Mesodermal cell (in vitro differentiated cells): ENCODE results near the gene G6PC3.
"Not testable (repeated sequence)": the region's sequence is repeated elsewhere in the genome, so short reads cannot be mapped to it uniquely, and the experiment has no call there.

Experiments
- H3K27ac ChIP-seq: 2 replicates; pipeline ENCODE4 v1.7.0; 2013; ENCODE audit warnings: mild to moderate bottlenecking, low read depth, low read length, moderate library complexity; ENCODE audit not compliant: severe bottlenecking
- H3K36me3 ChIP-seq: 2 replicates; pipeline ENCODE4 v1.7.1; 2013; ENCODE audit warnings: mild to moderate bottlenecking, low read length, moderate library complexity; ENCODE audit not compliant: control insufficient read depth, insufficient read depth
- H3K4me1 ChIP-seq: one replicate; pipeline ENCODE4 v1.7.1; 2013; ENCODE audit warnings: mild to moderate bottlenecking, low read length; ENCODE audit not compliant: insufficient read depth, control insufficient read depth, poor library complexity, severe bottlenecking
- H3K4me3 ChIP-seq: 2 replicates; pipeline ENCODE4 v1.7.0; 2013; ENCODE audit warnings: low read length, control low read depth, mild to moderate bottlenecking; ENCODE audit not compliant: insufficient read depth, poor library complexity, severe bottlenecking; ENCODE audit errors: extremely low read depth
- H3K9me3 ChIP-seq: 2 replicates; pipeline ENCODE4 v1.7.1; 2013; ENCODE audit warnings: mild to moderate bottlenecking, low read length, moderate library complexity; ENCODE audit not compliant: control insufficient read depth
- WGBS, 2 experiments: methylation state at CpG; one replicate each; pipeline ENCODE4 v1.1.5; 2013; ENCODE audit warnings: missing lambda C conversion rate in 2 of 2; ENCODE audit not compliant: insufficient coverage in 2 of 2; 5-methylcytosine and 5-hydroxymethylcytosine counted together

G6PC3 gene

GRCh38 chr17:44037471-44037870, 33.1 kb upstream of the G6PC3 start:
- Histone ChIP-seq H3K27ac (no peak overlapping the region), H3K4me1 (peaks cover 3% of the 10 kb centered on the region), H3K4me3 (no peak overlapping the region), H3K36me3 (peaks cover 68% of the 10 kb centered on the region), H3K9me3 (no peaks in the 10 kb centered on the region)
- 100% methylated on average over 1 of the region's 2 CpGs for WGBS, 2 experiments

- Histone ChIP-seq H3K36me3 (peaks cover 60% of the 10 kb centered on the region), H3K27ac (no peak overlapping the region)
- 100% methylated on average over 2 of the region's 3 CpGs for WGBS, 2 experiments
Measured at GRCh38 chr17:44038604-44039011, 31.9 kb upstream of the G6PC3 start.

GRCh38 chr17:44039829-44040635, 30.5 kb upstream of the G6PC3 start:
- Histone ChIP-seq H3K36me3 (peaks cover 61% of the 10 kb centered on the region), H3K4me1 (peaks cover 13% of the 10 kb centered on the region), H3K27ac (no peak overlapping the region), H3K4me3 (no peak overlapping the region), H3K9me3 (no peaks in the 10 kb centered on the region)
- WGBS, 2 experiments, result 90 to 93% methylated on average over 2 to 3 of the region's 6 CpGs

More at GRCh38 chr17:44038604-44039011, 31.9 kb upstream of the G6PC3 start:
- H3K4me3 ChIP-seq, result no peak overlapping the region
- no peaks in the 10 kb centered on the region for H3K9me3 ChIP-seq
- peaks cover 7% of the 10 kb centered on the region for H3K4me1 ChIP-seq

GRCh38 chr17:44043272-44043696, 27.3 kb upstream of the G6PC3 start:
- H3K36me3 ChIP-seq, result peaks cover 49% of the 10 kb centered on the region
- peak overlapping the region; percentile 41 for H3K27ac ChIP-seq
- peaks cover 13% of the 10 kb centered on the region for H3K4me1 ChIP-seq
- 80 to 85% methylated on average over 2 to 3 of the region's 4 CpGs for WGBS, 2 experiments
- H3K9me3 ChIP-seq, result no peaks in the 10 kb centered on the region
- no peak overlapping the region for H3K4me3 ChIP-seq

GRCh38 chr17:44044071-44044470, 26.5 kb upstream of the G6PC3 start:
- WGBS, 2 experiments, result no CpG with 5 or more reads among the region's 1 CpG
- no peak overlapping the region for H3K27ac ChIP-seq

GRCh38 chr17:44045486-44045885, 25.0 kb upstream of the G6PC3 start:
- 80 to 100% methylated on average over 1 to 2 of the region's 4 CpGs for WGBS, 2 experiments
- Histone ChIP-seq H3K27ac (no peak overlapping the region), H3K36me3 (peaks cover 52% of the 10 kb centered on the region), H3K9me3 (no peaks in the 10 kb centered on the region), H3K4me3 (no peak overlapping the region), H3K4me1 (peaks cover 13% of the 10 kb centered on the region)

More at GRCh38 chr17:44044071-44044470, 26.5 kb upstream of the G6PC3 start:
- Histone ChIP-seq H3K9me3 (no peaks in the 10 kb centered on the region), H3K36me3 (peaks cover 49% of the 10 kb centered on the region), H3K4me1 (peaks cover 13% of the 10 kb centered on the region), H3K4me3 (no peak overlapping the region)

- 82 to 100% methylated on average over 1 to 3 of the region's 7 CpGs for WGBS, 2 experiments
- H3K27ac ChIP-seq, H3K4me3 ChIP-seq, H3K9me3 ChIP-seq: not testable (repeated sequence)
- Histone ChIP-seq H3K36me3 (peaks cover 59% of the 10 kb centered on the region), H3K4me1 (peaks cover 11% of the 10 kb centered on the region)
Measured at GRCh38 chr17:44046893-44047292, 23.6 kb upstream of the G6PC3 start.

- WGBS, 2 experiments, result 95 to 97% methylated on average over 5 to 7 of the region's 9 CpGs
- H3K27ac ChIP-seq, result no peak overlapping the region
- no peaks in the 10 kb centered on the region for H3K9me3 ChIP-seq
- no peaks in the 10 kb centered on the region for H3K4me1 ChIP-seq
- no peak overlapping the region for H3K4me3 ChIP-seq
- peaks cover 73% of the 10 kb centered on the region for H3K36me3 ChIP-seq
Measured at GRCh38 chr17:44049294-44050060, 21.1 kb upstream of the G6PC3 start.

GRCh38 chr17:44053125-44053872, 17.2 kb upstream of the G6PC3 start:
- no peaks in the 10 kb centered on the region for H3K9me3 ChIP-seq
- WGBS, 2 experiments, result 92 to 94% methylated on average over 2 to 3 of the region's 3 CpGs
- H3K4me3 ChIP-seq, result no peak overlapping the region
- H3K4me1 ChIP-seq, result no peaks in the 10 kb centered on the region
- H3K36me3 ChIP-seq, result peaks cover 97% of the 10 kb centered on the region
- no peak overlapping the region for H3K27ac ChIP-seq

- Histone ChIP-seq H3K27ac (no peak overlapping the region), H3K4me3 (no peak overlapping the region), H3K9me3 (no peaks in the 10 kb centered on the region), H3K36me3 (peaks cover 96% of the 10 kb centered on the region), H3K4me1 (peaks cover 14% of the 10 kb centered on the region)
- 96 to 97% methylated on average over 11 of the region's 14 CpGs for WGBS, 2 experiments
Measured at GRCh38 chr17:44059101-44059892, 11.2 kb upstream of the G6PC3 start.
